Neural crest cell (in vitro differentiated cells): ENCODE data around the gene SLC25A23. TPM values are rescaled to one million over a fixed set of nuclear protein-coding genes. Genes with fewer than 3 reads are reported as not detected.
A peak's percentile ranks its signal among the peaks of the same experiment; 100 is the strongest.

ENCODE experiments used
- DNase-seq: peaks from one replicate; pipeline ENCODE4 v3.0.0; 2021; ENCODE audit warnings: low read depth, mixed read lengths, low spot score
- H3K27ac Mint-ChIP-seq: one replicate; pipeline ENCODE4 v1.8.0; 2021; ENCODE audit warnings: mild to moderate bottlenecking, mixed read lengths; ENCODE audit not compliant: unreplicated experiment
- H3K27me3 Mint-ChIP-seq: 2 replicates; pipeline ENCODE4 v1.8.0; 2021; ENCODE audit warnings: low read depth, mild to moderate bottlenecking, mixed read lengths
- H3K36me3 Mint-ChIP-seq: 2 replicates; pipeline ENCODE4 v1.8.0; 2021; ENCODE audit warnings: low read depth, mild to moderate bottlenecking, mixed read lengths
- H3K4me1 Mint-ChIP-seq: 2 replicates; pipeline ENCODE4 v1.8.0; 2021; ENCODE audit warnings: mixed read lengths
- H3K4me3 Mint-ChIP-seq: one replicate; pipeline ENCODE4 v1.8.0; 2021; ENCODE audit warnings: mild to moderate bottlenecking, mixed read lengths
- H3K9me3 Mint-ChIP-seq: 2 replicates; pipeline ENCODE4 v1.8.0; 2021; ENCODE audit warnings: mixed read lengths
- CTCF ChIP-seq: fragments of 200-600 bp; sonication (generic); conservative IDR thresholded peaks from 2 replicates; pipeline ENCODE4 v1.5.0; 2021; ENCODE audit warnings: antibody characterized with exemption, mild to moderate bottlenecking
- total RNA-seq: library from RNA; stranded (reverse); gene quantifications from 2 replicates; pipeline ENCODE4 v1.2.1, GENCODE V29; 2021

Gene SLC25A23
- total RNA-seq, 1 donor from 2014 or later = 72.2 TPM

GRCh38 chr19:6451583-6452222 lies 7.9 kb downstream of the SLC25A23 start:
- Mint-ChIP-seq H3K36me3 (peaks cover 42% of the 10 kb centered on the region), H3K27ac (no peak overlapping the region), H3K9me3 (peaks cover 7% of the 10 kb centered on the region), H3K4me3 (no peak overlapping the region), H3K27me3 (no peaks in the 10 kb centered on the region), H3K4me1 (no peaks in the 10 kb centered on the region)
- DNase-seq = no peak
- TF ChIP-seq CTCF = no peak

- no peak overlapping the region for H3K27ac Mint-ChIP-seq
- H3K4me1 Mint-ChIP-seq = no peaks in the 10 kb centered on the region
- peaks cover 45% of the 10 kb centered on the region for H3K36me3 Mint-ChIP-seq
- peaks cover 4% of the 10 kb centered on the region for H3K9me3 Mint-ChIP-seq
- TF ChIP-seq CTCF = no peak
- no peak for DNase-seq
- no peaks in the 10 kb centered on the region for H3K27me3 Mint-ChIP-seq
- H3K4me3 Mint-ChIP-seq = no peak overlapping the region
Observed at GRCh38 chr19:6450166-6450565, 9.4 kb downstream of the SLC25A23 start.

GRCh38 chr19:6448045-6448444 lies 11.5 kb downstream of the SLC25A23 start:
- no peak for TF ChIP-seq CTCF
- no peaks in the 10 kb centered on the region for H3K4me1 Mint-ChIP-seq
- peaks cover 25% of the 10 kb centered on the region for H3K36me3 Mint-ChIP-seq
- H3K9me3 Mint-ChIP-seq = no peaks in the 10 kb centered on the region
- no peak overlapping the region for H3K4me3 Mint-ChIP-seq
- DNase-seq = no peak
- H3K27ac Mint-ChIP-seq = no peak overlapping the region
- H3K27me3 Mint-ChIP-seq = no peaks in the 10 kb centered on the region

- TF ChIP-seq CTCF = no peak
- Mint-ChIP-seq H3K36me3 (peaks cover 20% of the 10 kb centered on the region), H3K9me3 (no peaks in the 10 kb centered on the region), H3K27ac (no peak overlapping the region), H3K4me1 (no peaks in the 10 kb centered on the region), H3K27me3 (no peaks in the 10 kb centered on the region), H3K4me3 (no peak overlapping the region)
- DNase-seq = no peak
Observed at GRCh38 chr19:6446452-6446851, 13.1 kb downstream of the SLC25A23 start.

- Mint-ChIP-seq H3K4me1 (no peaks in the 10 kb centered on the region), H3K36me3 (peaks cover 18% of the 10 kb centered on the region), H3K4me3 (no peak overlapping the region), H3K27ac (peak overlapping the region; percentile 60), H3K27me3 (no peaks in the 10 kb centered on the region), H3K9me3 (no peaks in the 10 kb centered on the region)
- no peak for DNase-seq
- no peak for TF ChIP-seq CTCF
Observed at GRCh38 chr19:6443986-6444385, 15.6 kb downstream of the SLC25A23 start.
